A673 (cell line): ENCODE data around the gene C1orf122. TPM values are rescaled to one million over a fixed set of nuclear protein-coding genes. Genes with fewer than 3 reads are reported as not detected.

Experiments
- BruUV-seq: library from RNA; stranded (reverse); fragments of 400-500 nt; replicated peaks from 2 replicates; lab custom pipeline; 2021; lab: Mats Ljungman, UMichigan
- CTCF ChIA-PET: fragments of 300-600 bp; sonication (Branson Sonifier 250); formaldehyde crosslinking; loops from one replicate; lab custom pipeline; 2022; ENCODE audit warnings: antibody characterized with exemption; lab: Charles Lee
- POLR2A ChIA-PET: fragments of 300-600 bp; sonication (Branson Sonifier 250); formaldehyde crosslinking; loops from one replicate; lab custom pipeline; 2022; ENCODE audit warnings: antibody characterized with exemption; ENCODE audit not compliant: low non-redundant PET; lab: Charles Lee
- DNase-seq: peaks from one replicate; pipeline ENCODE4 v3.0.0-alpha.2; 2015; ENCODE audit warnings: low spot score
- H3K27ac ChIP-seq: fragments of 200-600 bp; sonication (generic); 2 replicates; pipeline ENCODE4 v1.5.1; 2016; ENCODE audit warnings: mixed run types, low read depth, mild to moderate bottlenecking, mixed read lengths, antibody characterized with exemption, low read length; ENCODE audit not compliant: poor library complexity, severe bottlenecking
- H3K27me3 ChIP-seq: fragments of 200-600 bp; sonication (generic); replicated peaks from 2 replicates; pipeline ENCODE4 v1.6.1; 2017; ENCODE audit warnings: mixed run types, low read depth, mild to moderate bottlenecking, mixed read lengths, antibody characterized with exemption, low read length; ENCODE audit not compliant: insufficient read depth, poor library complexity
- H3K36me3 ChIP-seq: fragments of 200-600 bp; sonication (generic); 2 replicates; pipeline ENCODE4 v1.6.1; 2016; ENCODE audit warnings: mixed run types, mild to moderate bottlenecking, mixed read lengths, antibody characterized with exemption, low read length; ENCODE audit not compliant: insufficient read depth, poor library complexity, severe bottlenecking
- H3K4me1 ChIP-seq: fragments of 200-600 bp; sonication (generic); 2 replicates; pipeline ENCODE4 v1.6.1; 2017; ENCODE audit warnings: mixed run types, mild to moderate bottlenecking, mixed read lengths, antibody characterized with exemption, low read length; ENCODE audit not compliant: insufficient read depth, poor library complexity, severe bottlenecking
- H3K4me3 ChIP-seq: fragments of 200-600 bp; sonication (generic); 2 replicates; pipeline ENCODE4 v1.5.1; 2016; ENCODE audit warnings: low read depth, mixed run types, mild to moderate bottlenecking, mixed read lengths, low read length; ENCODE audit not compliant: poor library complexity, severe bottlenecking
- H3K9me3 ChIP-seq: fragments of 200-600 bp; sonication (generic); 2 replicates; pipeline ENCODE4 v1.6.1; 2016; ENCODE audit warnings: mixed run types, low read depth, mild to moderate bottlenecking, mixed read lengths, antibody characterized with exemption, low read length; ENCODE audit not compliant: poor library complexity, severe bottlenecking
- EZH2 ChIP-seq: fragments of 200-600 bp; sonication (generic); IDR thresholded peaks from 2 replicates; pipeline ENCODE4 v1.6.1; 2017; ENCODE audit warnings: borderline replicate concordance, low read depth, mild to moderate bottlenecking, mixed read lengths, antibody characterized with exemption, low read length; ENCODE audit not compliant: poor library complexity, severe bottlenecking
- intact Hi-C: fragments of 100-400 bp; cut with micrococcal nuclease; formaldehyde crosslinking; loops from one replicate; pipeline ENCODE4 v1.10.0; 2022; ENCODE audit not compliant: unreplicated experiment
- total RNA-seq: library from RNA; stranded (reverse); gene quantifications from 2 replicates; pipeline ENCODE4 v1.2.3, GENCODE V29; 2021
- TF ChIP-seq, protein P1 (sequence below): fragments of 300-800, 200-600 bp; sonication (generic); conservative IDR thresholded peaks from 2 replicates; pipeline ENCODE4 v1.5.1; 2017; ENCODE audit warnings: low read depth, mild to moderate bottlenecking, antibody characterized with exemption, low read length, moderate library complexity, mixed read lengths

Gene C1orf122
- total RNA-seq, 1 experiment from 2014 or later: 31.0 TPM

DNA sequence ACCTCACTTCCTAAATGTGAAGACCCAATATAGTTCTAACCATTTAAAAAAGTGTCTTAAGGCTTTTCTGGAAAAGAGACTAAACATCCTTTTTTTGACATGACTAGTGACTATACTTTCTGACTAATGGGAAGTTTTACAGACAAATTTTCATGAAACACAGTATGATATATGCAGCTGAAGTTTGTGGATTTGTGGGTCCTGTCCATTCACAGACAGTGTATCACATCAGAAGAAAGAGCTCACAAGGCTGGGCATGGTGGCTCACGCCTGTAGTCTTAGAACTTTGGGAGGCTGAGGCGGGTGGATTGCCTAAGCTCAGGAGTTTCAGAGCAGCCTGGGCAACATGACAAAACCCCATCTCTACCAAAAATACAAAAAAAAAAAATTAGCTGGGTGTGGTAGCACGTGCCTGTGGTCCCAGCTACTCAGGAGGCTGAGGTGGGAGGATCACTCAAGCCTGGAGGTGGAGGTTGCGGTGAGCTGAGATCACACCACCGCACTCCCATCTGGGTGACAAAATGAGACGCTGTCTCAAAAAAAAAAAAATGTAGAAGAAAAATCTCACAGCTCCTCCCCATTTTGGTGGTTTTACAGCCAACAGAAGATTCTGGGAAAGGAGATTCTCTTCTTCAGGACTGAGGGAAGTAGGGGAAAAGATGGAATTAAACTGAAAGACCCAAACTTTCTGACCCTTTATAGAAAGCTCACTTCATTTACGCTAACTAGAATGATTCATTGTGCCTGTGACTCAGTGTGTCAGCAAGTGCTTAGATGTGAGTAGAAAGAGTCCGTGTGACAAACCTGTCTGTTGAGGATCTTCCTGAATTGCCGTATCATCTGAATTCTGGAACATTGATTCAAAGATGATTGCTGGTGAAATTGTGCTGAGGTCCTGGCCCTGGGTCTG lies 15.6 kb downstream of the C1orf122 start:
- Histone ChIP-seq H3K27me3 (no peaks in the 10 kb centered on the region), H3K9me3 (no peaks in the 10 kb centered on the region), H3K27ac (no peak overlapping the region), H3K36me3 (peaks cover 23% of the 10 kb centered on the region), H3K4me1 (no peaks in the 10 kb centered on the region), H3K4me3 (no peak overlapping the region)
- ChIA-PET POLR2A (interaction anchor here (0.6 kb wide), 1 partner anchor 17 kb away, joined by 3 read pairs; no protein-coding TSS in a partner anchor), CTCF (no interaction called here)
- no peak for TF ChIP-seq EZH2
- TF ChIP-seq, protein P1, sequence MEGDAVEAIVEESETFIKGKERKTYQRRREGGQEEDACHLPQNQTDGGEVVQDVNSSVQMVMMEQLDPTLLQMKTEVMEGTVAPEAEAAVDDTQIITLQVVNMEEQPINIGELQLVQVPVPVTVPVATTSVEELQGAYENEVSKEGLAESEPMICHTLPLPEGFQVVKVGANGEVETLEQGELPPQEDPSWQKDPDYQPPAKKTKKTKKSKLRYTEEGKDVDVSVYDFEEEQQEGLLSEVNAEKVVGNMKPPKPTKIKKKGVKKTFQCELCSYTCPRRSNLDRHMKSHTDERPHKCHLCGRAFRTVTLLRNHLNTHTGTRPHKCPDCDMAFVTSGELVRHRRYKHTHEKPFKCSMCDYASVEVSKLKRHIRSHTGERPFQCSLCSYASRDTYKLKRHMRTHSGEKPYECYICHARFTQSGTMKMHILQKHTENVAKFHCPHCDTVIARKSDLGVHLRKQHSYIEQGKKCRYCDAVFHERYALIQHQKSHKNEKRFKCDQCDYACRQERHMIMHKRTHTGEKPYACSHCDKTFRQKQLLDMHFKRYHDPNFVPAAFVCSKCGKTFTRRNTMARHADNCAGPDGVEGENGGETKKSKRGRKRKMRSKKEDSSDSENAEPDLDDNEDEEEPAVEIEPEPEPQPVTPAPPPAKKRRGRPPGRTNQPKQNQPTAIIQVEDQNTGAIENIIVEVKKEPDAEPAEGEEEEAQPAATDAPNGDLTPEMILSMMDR: no peak
- no peak for DNase-seq
- no TSS peak for BruUV-seq
- intact Hi-C loops: no loop called here

DNA sequence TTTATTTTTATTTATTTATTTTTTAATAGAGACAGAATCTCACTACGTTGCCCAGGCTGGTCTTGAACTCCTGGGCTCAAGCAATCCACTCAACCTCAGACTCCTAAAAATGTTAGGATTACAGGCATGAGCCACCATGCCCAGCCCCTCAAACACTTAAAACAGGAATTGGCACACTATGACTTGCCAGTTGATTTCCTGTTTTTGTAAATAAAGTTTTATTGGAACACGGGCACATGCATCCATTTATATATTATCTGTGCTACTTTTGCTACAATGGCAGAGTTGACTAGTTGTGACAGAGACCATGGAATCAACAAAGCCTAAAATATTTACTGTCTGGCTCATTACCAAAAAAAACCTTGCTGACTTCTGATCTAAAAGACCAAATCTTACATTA lies 16.4 kb downstream of the C1orf122 start:
- CTCF ChIA-PET: no interaction called here
- Histone ChIP-seq H3K27me3 (no peaks in the 10 kb centered on the region), H3K4me1 (no peaks in the 10 kb centered on the region), H3K27ac (no peak overlapping the region), H3K9me3 (no peaks in the 10 kb centered on the region), H3K36me3 (peaks cover 25% of the 10 kb centered on the region), H3K4me3 (no peak overlapping the region)
- intact Hi-C loops: no loop called here
- POLR2A ChIA-PET: no interaction called here
- BruUV-seq: no TSS peak
- DNase-seq: no peak
- TF ChIP-seq, protein P1: no peak
- TF ChIP-seq EZH2: no peak

DNA sequence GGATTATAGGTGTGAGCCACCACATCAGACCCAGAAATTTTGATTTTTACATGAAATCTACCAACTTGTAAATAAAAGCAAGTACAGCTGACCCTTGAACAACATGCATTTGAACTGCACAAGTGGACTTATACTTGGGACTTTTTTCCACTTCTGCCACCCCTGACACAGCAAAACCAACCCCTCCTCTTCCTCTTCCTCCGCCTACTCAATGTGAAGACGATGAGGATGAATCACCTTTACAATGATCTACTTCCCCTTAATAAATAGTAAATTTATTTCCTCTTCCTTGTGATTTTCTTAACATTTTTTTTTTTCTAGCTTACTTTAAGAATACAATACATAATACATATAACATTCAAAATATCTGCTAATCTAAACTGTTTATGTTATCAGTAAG lies 17.9 kb downstream of the C1orf122 start:
- no peaks in the 10 kb centered on the region for H3K27me3 ChIP-seq
- H3K4me3 ChIP-seq: no peak overlapping the region
- intact Hi-C loops: no loop called here
- no peak for DNase-seq
- peaks cover 24% of the 10 kb centered on the region for H3K36me3 ChIP-seq
- BruUV-seq: no TSS peak
- no peaks in the 10 kb centered on the region for H3K4me1 ChIP-seq
- H3K27ac ChIP-seq: no peak overlapping the region
- ChIA-PET POLR2A (no interaction called here), CTCF (no interaction called here)
- TF ChIP-seq, protein P1: no peak
- no peak for TF ChIP-seq EZH2
- H3K9me3 ChIP-seq: no peaks in the 10 kb centered on the region
